ENCODE measurements around the gene TNFAIP2.

DNA sequence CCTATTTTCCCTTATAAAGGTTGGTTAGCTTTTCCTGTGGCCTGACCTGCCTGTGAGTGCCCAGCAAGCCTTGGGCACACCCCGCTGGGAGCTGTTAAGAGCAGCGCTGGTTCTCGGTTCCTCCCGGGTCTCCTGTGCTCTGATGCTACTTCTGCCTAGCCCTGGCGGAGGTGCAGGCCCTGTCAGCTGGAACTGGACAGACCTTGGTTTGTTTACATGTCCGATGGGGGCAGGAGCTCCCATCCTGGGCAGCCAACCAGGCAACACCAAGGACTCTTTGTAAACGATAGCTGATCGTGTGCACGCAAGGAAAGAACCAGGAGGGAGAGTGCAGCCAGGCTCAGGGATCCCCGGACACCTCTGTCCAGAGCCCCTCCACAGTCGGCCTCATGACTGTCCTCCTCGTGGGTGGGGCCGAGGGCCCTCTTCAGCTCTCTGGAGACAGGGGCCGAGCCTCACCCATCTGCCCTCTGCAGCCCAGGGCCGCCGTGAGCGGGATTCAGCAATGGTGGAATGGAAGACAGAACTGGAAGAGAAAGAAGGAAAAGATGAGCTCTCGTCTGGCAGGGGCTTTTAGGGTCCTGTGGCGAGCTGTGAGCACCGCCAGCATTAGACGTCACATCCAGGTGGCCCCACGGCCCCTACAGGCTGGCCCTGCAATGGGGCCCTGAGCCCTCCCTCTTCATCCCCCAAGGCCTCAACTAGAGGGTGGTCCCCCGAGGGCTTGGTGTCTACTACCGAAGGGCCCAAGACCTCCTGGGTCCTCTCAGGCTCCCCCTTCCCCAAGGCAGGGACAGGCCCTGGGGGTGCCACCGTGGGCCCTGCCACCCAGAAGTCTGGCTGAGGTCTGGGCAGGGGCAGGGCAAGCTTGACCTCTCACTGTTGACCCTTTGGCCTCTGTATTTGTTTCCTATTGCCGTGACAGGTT, 12.3 kb downstream of the TNFAIP2 start:
- TF ChIP-seq, protein P1, sequence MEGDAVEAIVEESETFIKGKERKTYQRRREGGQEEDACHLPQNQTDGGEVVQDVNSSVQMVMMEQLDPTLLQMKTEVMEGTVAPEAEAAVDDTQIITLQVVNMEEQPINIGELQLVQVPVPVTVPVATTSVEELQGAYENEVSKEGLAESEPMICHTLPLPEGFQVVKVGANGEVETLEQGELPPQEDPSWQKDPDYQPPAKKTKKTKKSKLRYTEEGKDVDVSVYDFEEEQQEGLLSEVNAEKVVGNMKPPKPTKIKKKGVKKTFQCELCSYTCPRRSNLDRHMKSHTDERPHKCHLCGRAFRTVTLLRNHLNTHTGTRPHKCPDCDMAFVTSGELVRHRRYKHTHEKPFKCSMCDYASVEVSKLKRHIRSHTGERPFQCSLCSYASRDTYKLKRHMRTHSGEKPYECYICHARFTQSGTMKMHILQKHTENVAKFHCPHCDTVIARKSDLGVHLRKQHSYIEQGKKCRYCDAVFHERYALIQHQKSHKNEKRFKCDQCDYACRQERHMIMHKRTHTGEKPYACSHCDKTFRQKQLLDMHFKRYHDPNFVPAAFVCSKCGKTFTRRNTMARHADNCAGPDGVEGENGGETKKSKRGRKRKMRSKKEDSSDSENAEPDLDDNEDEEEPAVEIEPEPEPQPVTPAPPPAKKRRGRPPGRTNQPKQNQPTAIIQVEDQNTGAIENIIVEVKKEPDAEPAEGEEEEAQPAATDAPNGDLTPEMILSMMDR (conservative IDR thresholded peaks at IDR 0.05; ENCODE audit: low read depth, low read length), result no peak
- no peak for TF ChIP-seq MAZ (IDR thresholded peaks at IDR 0.05; ENCODE audit: borderline replicate concordance, low read depth, low read length)
- TF ChIP-seq RAD21 (IDR thresholded peaks at IDR 0.05; ENCODE audit: low read length), result no peak
- TF ChIP-seq CEBPB (IDR thresholded peaks at IDR 0.05; ENCODE audit: low read depth, low read length), result no peak
- TF ChIP-seq RFX5 (IDR thresholded peaks at IDR 0.05; ENCODE audit: low read depth, low read length), result no peak
- TF ChIP-seq POLR2A (IDR thresholded peaks at IDR 0.05; ENCODE audit: low read depth, low read length), result no peak
- no peak for TF ChIP-seq BHLHE40 (IDR thresholded peaks at IDR 0.05; ENCODE audit: low read depth, low read length)
- TF ChIP-seq ELK1 (IDR thresholded peaks at IDR 0.05; ENCODE audit: borderline replicate concordance, low read depth, low read length), result no peak
- TF ChIP-seq, protein P2, sequence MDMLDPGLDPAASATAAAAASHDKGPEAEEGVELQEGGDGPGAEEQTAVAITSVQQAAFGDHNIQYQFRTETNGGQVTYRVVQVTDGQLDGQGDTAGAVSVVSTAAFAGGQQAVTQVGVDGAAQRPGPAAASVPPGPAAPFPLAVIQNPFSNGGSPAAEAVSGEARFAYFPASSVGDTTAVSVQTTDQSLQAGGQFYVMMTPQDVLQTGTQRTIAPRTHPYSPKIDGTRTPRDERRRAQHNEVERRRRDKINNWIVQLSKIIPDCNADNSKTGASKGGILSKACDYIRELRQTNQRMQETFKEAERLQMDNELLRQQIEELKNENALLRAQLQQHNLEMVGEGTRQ (IDR thresholded peaks at IDR 0.05; ENCODE audit: low read depth, low read length), result no peak
- TF ChIP-seq MXI1 (IDR thresholded peaks at IDR 0.05; ENCODE audit: borderline replicate concordance, low read depth, low read length), result no peak
- no peak for TF ChIP-seq SMC3 (IDR thresholded peaks at IDR 0.05; ENCODE audit: low read depth, low read length)

Data from IMR-90 (cell line).